ENCODE measurements around the gene FH. TPM values are rescaled to one million over a fixed set of nuclear protein-coding genes. Genes with fewer than 3 reads are reported as not detected.
A peak's percentile ranks its signal among the peaks of the same experiment; 100 is the strongest.

The FH gene
- total RNA-seq, 4 donors from 2014 or later, result 19.6 to 61.5 (median 28.8) TPM

DNA sequence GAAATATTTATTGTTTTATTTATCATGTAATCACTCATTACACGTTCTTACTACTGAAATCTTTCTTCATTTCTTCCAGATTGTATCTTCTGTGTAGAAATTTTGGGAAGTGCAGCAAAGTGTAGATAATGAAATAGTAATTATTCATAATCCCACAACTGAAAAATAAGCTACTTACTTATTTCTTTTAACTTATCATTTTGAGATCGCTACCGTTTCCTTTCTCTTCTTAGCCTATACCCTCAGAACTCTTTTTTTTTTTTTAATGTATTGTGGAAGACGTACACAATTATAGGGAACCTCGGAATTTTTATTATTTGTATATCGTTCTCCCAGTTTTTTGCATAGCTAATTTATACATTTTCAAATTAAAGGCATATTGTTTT lies 518 bp upstream of the FH start:
- H3K36me3 ChIP-seq, result peaks cover 0 to 7% (median 0%) of the 10 kb centered on the region in 3 donors
- H3K9me3 ChIP-seq, result no peaks in the 10 kb centered on the region
- H3K27ac ChIP-seq, result peak overlapping the region in 3 of 4 donors; percentile 55 to 92 (median 79)
- no peak for DNase-seq (ENCODE audit: low spot score in 2 of 2)
- H3K27me3 ChIP-seq, result no peaks in the 10 kb centered on the region
- 14 to 17% methylated on average over 6 of the region's 6 CpGs for WGBS, 2 donors
- H3K4me3 ChIP-seq, result peak overlapping the region; percentile 32 to 97 (median 92)
- peaks cover 0 to 17% (median 4%) of the 10 kb centered on the region in 4 donors for H3K4me1 ChIP-seq
- TF ChIP-seq EP300 (IDR thresholded peaks at IDR 0.05) (no peak), POLR2A (IDR thresholded peaks at IDR 0.05) (no peak)

DNA sequence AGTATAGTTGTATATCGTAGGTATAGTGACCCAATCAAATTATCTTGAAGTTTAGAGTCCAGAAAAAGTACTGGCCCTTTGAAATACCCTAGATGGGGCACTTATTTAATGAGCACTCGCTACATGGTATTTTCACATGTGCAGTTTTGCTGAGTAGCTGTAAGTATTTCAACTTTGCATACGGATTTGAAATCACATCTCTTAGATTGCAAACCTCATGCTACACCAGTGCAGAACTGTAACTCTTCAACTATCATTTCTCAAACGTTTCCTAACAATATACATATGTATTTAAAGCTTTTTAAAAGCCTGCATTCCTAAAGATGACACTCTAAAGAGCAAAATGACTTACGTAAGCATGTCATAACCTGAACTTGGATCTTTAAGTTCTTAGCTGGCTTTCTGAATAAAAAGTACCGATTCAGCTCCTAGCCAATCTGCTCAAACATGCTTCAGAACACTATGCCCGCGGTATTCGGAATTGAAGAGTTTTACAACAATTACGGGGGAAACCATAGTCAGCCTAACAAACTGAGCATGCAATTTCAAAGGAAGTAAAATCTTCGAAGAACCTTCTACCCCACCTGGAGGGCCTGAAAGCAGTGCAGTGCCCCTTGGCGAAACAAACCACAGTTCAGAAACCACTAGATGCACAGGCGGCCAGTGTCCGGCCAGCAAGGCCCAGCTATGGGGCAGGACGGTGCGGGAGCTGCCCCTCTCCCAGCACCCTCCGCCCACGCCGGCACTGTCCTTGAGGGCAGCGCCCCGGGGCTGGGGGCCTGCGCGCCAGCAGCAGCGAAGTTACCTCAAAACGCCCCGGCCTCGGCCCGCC lies 863 bp downstream of the FH start:
- WGBS, 2 donors, result 3 to 5% methylated on average over 14 to 28 of the region's 28 CpGs
- DNase-seq (ENCODE audit: low spot score in 2 of 2), result no peak
- TF ChIP-seq EP300 (IDR thresholded peaks at IDR 0.05), result no peak
- TF ChIP-seq, protein P1, sequence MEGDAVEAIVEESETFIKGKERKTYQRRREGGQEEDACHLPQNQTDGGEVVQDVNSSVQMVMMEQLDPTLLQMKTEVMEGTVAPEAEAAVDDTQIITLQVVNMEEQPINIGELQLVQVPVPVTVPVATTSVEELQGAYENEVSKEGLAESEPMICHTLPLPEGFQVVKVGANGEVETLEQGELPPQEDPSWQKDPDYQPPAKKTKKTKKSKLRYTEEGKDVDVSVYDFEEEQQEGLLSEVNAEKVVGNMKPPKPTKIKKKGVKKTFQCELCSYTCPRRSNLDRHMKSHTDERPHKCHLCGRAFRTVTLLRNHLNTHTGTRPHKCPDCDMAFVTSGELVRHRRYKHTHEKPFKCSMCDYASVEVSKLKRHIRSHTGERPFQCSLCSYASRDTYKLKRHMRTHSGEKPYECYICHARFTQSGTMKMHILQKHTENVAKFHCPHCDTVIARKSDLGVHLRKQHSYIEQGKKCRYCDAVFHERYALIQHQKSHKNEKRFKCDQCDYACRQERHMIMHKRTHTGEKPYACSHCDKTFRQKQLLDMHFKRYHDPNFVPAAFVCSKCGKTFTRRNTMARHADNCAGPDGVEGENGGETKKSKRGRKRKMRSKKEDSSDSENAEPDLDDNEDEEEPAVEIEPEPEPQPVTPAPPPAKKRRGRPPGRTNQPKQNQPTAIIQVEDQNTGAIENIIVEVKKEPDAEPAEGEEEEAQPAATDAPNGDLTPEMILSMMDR (IDR thresholded peaks at IDR 0.05), result no peak
- TF ChIP-seq POLR2A (IDR thresholded peaks at IDR 0.05), result no peak

DNA sequence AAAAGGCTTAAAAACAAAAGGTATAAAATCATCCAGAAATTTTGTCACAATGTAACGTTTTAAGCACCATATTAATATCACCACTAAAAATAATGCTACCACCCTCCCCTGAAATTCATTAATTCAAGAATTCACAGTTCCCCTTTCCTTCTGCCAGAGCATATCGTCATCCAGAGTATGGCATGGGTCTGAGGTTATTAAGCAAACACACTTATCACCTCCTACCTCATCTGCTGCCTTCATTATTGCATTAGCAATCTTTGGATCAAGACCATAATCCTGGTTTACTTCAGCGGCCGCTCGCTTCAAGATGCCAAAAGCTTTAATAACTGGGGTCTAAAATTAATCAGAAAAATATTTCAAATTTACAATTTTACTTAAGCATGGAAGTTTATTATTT lies 6.2 kb downstream of the FH start:
- WGBS, 2 donors, result 91% methylated on average over 5 of the region's 5 CpGs
- peaks cover 0 to 49% (median 5%) of the 10 kb centered on the region in 3 donors for H3K36me3 ChIP-seq
- TF ChIP-seq, protein P1 (IDR thresholded peaks at IDR 0.05), result no peak
- TF ChIP-seq EP300 (IDR thresholded peaks at IDR 0.05), result no peak
- TF ChIP-seq POLR2A (IDR thresholded peaks at IDR 0.05), result no peak
- no peak overlapping the region for H3K4me3 ChIP-seq
- H3K27ac ChIP-seq, result no peak overlapping the region
- DNase-seq (ENCODE audit: low spot score in 2 of 2), result no peak
- no peaks in the 10 kb centered on the region for H3K27me3 ChIP-seq
- H3K4me1 ChIP-seq, result peaks cover 0 to 10% (median 2%) of the 10 kb centered on the region in 4 donors
- no peaks in the 10 kb centered on the region for H3K9me3 ChIP-seq

More for the DNA sequence above, 863 bp downstream of the FH start:
- Histone ChIP-seq H3K27ac (peak overlapping the region; percentile 73 to 93 (median 92)), H3K36me3 (peaks cover 0 to 11% (median 0%) of the 10 kb centered on the region in 3 donors), H3K27me3 (no peaks in the 10 kb centered on the region), H3K4me1 (peaks cover 0 to 17% (median 4%) of the 10 kb centered on the region in 4 donors), H3K9me3 (no peaks in the 10 kb centered on the region), H3K4me3 (peak overlapping the region; percentile 78 to 97 (median 92))

DNA sequence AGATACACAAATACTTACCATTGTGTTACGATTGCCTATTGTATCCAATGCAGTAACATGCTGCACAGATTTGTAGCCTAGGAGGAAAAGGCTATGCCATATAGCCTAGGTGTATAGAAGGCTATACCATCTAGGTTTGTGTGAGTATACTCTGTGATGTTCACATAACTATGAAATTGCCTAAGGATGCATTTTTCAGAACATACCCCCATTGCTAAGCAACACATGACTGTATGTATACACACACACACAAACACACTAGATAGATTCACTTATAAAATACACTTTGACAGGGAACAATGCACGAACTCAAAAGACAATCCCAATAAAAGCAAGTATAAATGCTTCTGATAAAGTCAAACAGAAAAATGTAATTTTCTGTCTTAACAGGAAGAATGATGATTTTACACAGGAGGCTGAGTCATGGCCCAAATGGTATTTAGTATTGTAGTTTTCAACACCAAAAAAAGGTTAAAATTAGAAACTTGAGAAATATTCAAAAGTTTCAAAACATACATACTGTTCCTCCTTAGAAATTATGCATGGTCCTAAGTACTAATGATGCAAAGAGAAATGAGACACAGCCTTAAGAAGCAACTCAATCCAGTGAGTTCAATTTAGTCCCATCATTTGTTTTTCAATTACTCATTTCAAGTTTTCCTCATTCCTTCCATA lies 12.2 kb downstream of the FH start:
- Histone ChIP-seq H3K4me1 (no peaks in the 10 kb centered on the region), H3K36me3 (peaks cover 0 to 95% (median 28%) of the 10 kb centered on the region in 3 donors), H3K9me3 (no peaks in the 10 kb centered on the region), H3K27ac (no peak overlapping the region), H3K4me3 (no peak overlapping the region), H3K27me3 (no peaks in the 10 kb centered on the region)
- no peak for DNase-seq (ENCODE audit: low spot score in 2 of 2)
- no peak for TF ChIP-seq POLR2A (IDR thresholded peaks at IDR 0.05)
- TF ChIP-seq, protein P1 (IDR thresholded peaks at IDR 0.05), result no peak
- TF ChIP-seq EP300 (IDR thresholded peaks at IDR 0.05), result no peak
- WGBS, 2 donors, result 87 to 92% methylated on average over 2 of the region's 2 CpGs

DNA sequence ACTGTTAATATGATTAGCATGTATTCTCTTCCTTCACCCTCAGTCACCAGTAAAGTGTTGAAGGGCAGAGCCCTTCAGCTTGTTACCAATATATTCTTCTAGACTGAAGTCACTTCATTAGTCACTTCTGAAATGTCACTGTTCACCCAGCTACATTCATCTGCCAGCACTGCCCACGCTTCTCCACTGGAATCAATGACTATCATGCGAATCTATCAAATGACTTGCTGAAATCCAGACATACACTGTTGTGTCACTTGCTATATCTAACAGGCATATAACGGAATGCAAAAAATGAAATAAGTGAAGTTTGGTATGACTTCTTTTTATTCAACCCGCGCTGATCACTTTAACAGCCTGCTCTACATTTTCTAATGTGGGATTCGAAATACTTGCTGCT lies 16.1 kb downstream of the FH start:
- TF ChIP-seq, protein P1 (IDR thresholded peaks at IDR 0.05), result no peak
- no peak for TF ChIP-seq EP300 (IDR thresholded peaks at IDR 0.05)
- no peak for TF ChIP-seq POLR2A (IDR thresholded peaks at IDR 0.05)
- Histone ChIP-seq H3K27me3 (no peaks in the 10 kb centered on the region), H3K27ac (no peak overlapping the region), H3K9me3 (no peaks in the 10 kb centered on the region), H3K36me3 (peaks cover 0 to 75% (median 23%) of the 10 kb centered on the region in 3 donors), H3K4me3 (no peak overlapping the region), H3K4me1 (no peaks in the 10 kb centered on the region)
- DNase-seq (ENCODE audit: low spot score in 2 of 2), result no peak
- WGBS, 2 donors, result 88 to 90% methylated on average over 6 of the region's 6 CpGs

Data from tibial nerve (tissue), 4 donors.